Measurements from ENCODE around the gene LTF. TPM values are rescaled to one million over a fixed set of nuclear protein-coding genes. Genes with fewer than 3 reads are reported as not detected.

Gene LTF
- total and polyA plus RNA-seq, 10 of the 15 experiments (the other 5 are each of a cell fraction or from before 2014, with no cell fraction given), result 0.03 to 0.31 TPM; not detected in 8

- H2AFZ ChIP-seq (ENCODE audit: control insufficient read depth, low read depth, low read length), result no peak overlapping the region
- in situ Hi-C loops (cut with MboI) (no loop called here), intact Hi-C loops (cut with micrococcal nuclease; ENCODE audit: unreplicated experiment) (no loop called here)
- H3K79me2 ChIP-seq (ENCODE audit: control insufficient read depth, insufficient read depth, low read length), result no peaks in the 10 kb centered on the region
- FAIRE-seq (no peak), DNase-seq (ENCODE audit: low read depth, low spot score) (no peak), ATAC-seq (no peak)
- no peak overlapping the region for H3K4me2 ChIP-seq (ENCODE audit: control insufficient read depth, insufficient read depth)
- H4K20me1 ChIP-seq (ENCODE audit: control insufficient read depth, insufficient read depth), result no peaks in the 10 kb centered on the region
- RAD21 ChIA-PET (ENCODE audit: unreplicated experiment), result interaction anchor here (1.2 to 1.7 kb wide), 3 partner anchors 10 to 130 kb away, joined by 3 to 6 read pairs (median 3); no protein-coding TSS in a partner anchor
- TF ChIP-seq STAT1 (conservative IDR thresholded peaks at IDR 0.05), result no peak
- H3K27me3 ChIP-seq (replicated peaks in 1 of 2; ENCODE audit: control insufficient read depth in 2 of 2, insufficient read depth in 2 of 2, low read length in 1 of 2), result peaks cover 0 to 3% of the 10 kb centered on the region in 2 experiments; a peak in 1 of 4 replicates
- no peak overlapping the region for H3K4me3 ChIP-seq
- no peak overlapping the region for H3K27ac ChIP-seq (ENCODE audit: control insufficient read depth, insufficient read depth)
- H3K9ac ChIP-seq (ENCODE audit: control insufficient read depth, insufficient read depth, low read length), result no peak overlapping the region
- POLR2A ChIA-PET, result no interaction called here
- SMC1A ChIA-PET (ENCODE audit: uncharacterized antibody, unreplicated experiment), result interaction anchor here (1.0 to 2.6 kb wide), 2 partner anchors 10 to 59 kb away, joined by 3 to 8 read pairs; no protein-coding TSS in a partner anchor
- 88% methylated on average over 6 of the region's 6 CpGs for WGBS (ENCODE audit: insufficient coverage, insufficient replicate concordance, low lambda C conversion rate, missing lambda C conversion rate)
- CTCF ChIA-PET, result interaction anchor here (0.8 to 6.0 kb wide), 4 partner anchors 10 to 130 kb away, joined by 3 to 36 read pairs (median 18); no protein-coding TSS in a partner anchor
- peaks cover 24% of the 10 kb centered on the region for H3K4me1 ChIP-seq (ENCODE audit: control insufficient read depth, insufficient read depth, low read length)
- no TSS peak for BruUV-seq (replicated peaks)
- no peaks in the 10 kb centered on the region for H3K36me3 ChIP-seq (ENCODE audit: control insufficient read depth in 2 of 2, insufficient read depth in 2 of 2, low read length in 1 of 2)
- H3K9me3 ChIP-seq (replicated peaks; ENCODE audit: control insufficient read depth, insufficient read depth, low read length), result no peaks in the 10 kb centered on the region; the same call in 1 of the 3 replicates
Observed at GRCh38 chr3:46498916-46499519, 34.3 kb upstream of the LTF start.

GRCh38 chr3:46497556-46498265, 33.0 kb upstream of the LTF start, which contains the start of gene RTP3:
Gene RTP3, plus strand, starts transcription at chr3:46497976. Its CDS starts 87 bp downstream, at chr3:46498063.
- no peak for ATAC-seq

More at GRCh38 chr3:46497556-46498265, 33.0 kb upstream of the LTF start, which contains the start of gene RTP3:
- H3K4me3 ChIP-seq, result no peak within 1 kb of the TSS
- no peaks in the 10 kb centered on the region for H3K36me3 ChIP-seq (ENCODE audit: control insufficient read depth in 2 of 2, insufficient read depth in 2 of 2, low read length in 1 of 2)
- intact Hi-C loops (cut with micrococcal nuclease; ENCODE audit: unreplicated experiment), result loop anchor here (2.0 kb wide), 1 partner anchor 61 kb away; no protein-coding TSS in a partner anchor
- no peak within 1 kb of the TSS for H3K9ac ChIP-seq (ENCODE audit: control insufficient read depth, insufficient read depth, low read length)
- H4K20me1 ChIP-seq (ENCODE audit: control insufficient read depth, insufficient read depth), result no peaks in the 10 kb centered on the region
- no TSS peak for BruUV-seq (replicated peaks)
- DNase-seq (ENCODE audit: low read depth, low spot score), result no peak
- TF ChIP-seq SKIL (IDR thresholded peaks at IDR 0.05; ENCODE audit: low read depth, poor library complexity, severe bottlenecking) (no peak), ASH2L (IDR thresholded peaks at IDR 0.05; ENCODE audit: borderline replicate concordance, low read depth) (no peak)
- no peak within 1 kb of the TSS for H3K27ac ChIP-seq (ENCODE audit: control insufficient read depth, insufficient read depth)
- H3K4me2 ChIP-seq (ENCODE audit: control insufficient read depth, insufficient read depth), result no peak within 1 kb of the TSS
- in situ Hi-C loops (cut with MboI), result no loop called here
- H3K27me3 ChIP-seq (replicated peaks in 1 of 2; ENCODE audit: control insufficient read depth in 2 of 2, insufficient read depth in 2 of 2, low read length in 1 of 2), result peaks cover 0 to 3% of the 10 kb centered on the region in 2 experiments; a peak in 1 of 4 replicates
- FAIRE-seq, result no peak
- POLR2A ChIA-PET, result no interaction called here
- WGBS (ENCODE audit: insufficient coverage, insufficient replicate concordance, low lambda C conversion rate, missing lambda C conversion rate), result 65% methylated on average over 9 of the region's 9 CpGs
- SMC1A ChIA-PET (ENCODE audit: uncharacterized antibody, unreplicated experiment), result interaction anchor here (1.5 to 2.6 kb wide), 3 partner anchors 9 to 131 kb away, joined by 4 to 8 read pairs (median 8); no protein-coding TSS in a partner anchor
- RAD21 ChIA-PET (ENCODE audit: unreplicated experiment), result interaction anchor here (1.7 kb wide), 1 partner anchor 9 kb away, joined by 6 read pairs; no protein-coding TSS in a partner anchor
- CTCF ChIA-PET, result interaction anchor here (1.4 to 6.0 kb wide), 4 partner anchors 9 to 132 kb away, joined by 5 to 36 read pairs (median 28); no protein-coding TSS in a partner anchor
- H3K9me3 ChIP-seq (replicated peaks; ENCODE audit: control insufficient read depth, insufficient read depth, low read length), result no peaks in the 10 kb centered on the region; the same call in 2 of the 3 replicates
- peaks cover 24% of the 10 kb centered on the region for H3K4me1 ChIP-seq (ENCODE audit: control insufficient read depth, insufficient read depth, low read length)
- H3K79me2 ChIP-seq (ENCODE audit: control insufficient read depth, insufficient read depth, low read length), result no peaks in the 10 kb centered on the region
- H2AFZ ChIP-seq (ENCODE audit: control insufficient read depth, low read depth, low read length), result no peak within 1 kb of the TSS

Measured in GM12878 (cell line).